Measurements from ENCODE around the gene KHDRBS2.

The KHDRBS2 gene

GRCh38 chr6:62285612-62286469 lies at the start of gene KHDRBS2:
Gene KHDRBS2 (minus strand): TSS chr6:62286225.
- intact Hi-C loops (cut with DNase I), result loop anchor here (10.0 kb wide), 1 partner anchor 989 kb away; no protein-coding TSS in a partner anchor
- peak; percentile 93 to 100 (median 97) for DNase-seq

GRCh38 chr6:62328607-62329006 lies 42.6 kb upstream of the KHDRBS2 start:
- DNase-seq, result no peak
- intact Hi-C loops (cut with DNase I), result no loop called here

- no peak for DNase-seq
Measured at GRCh38 chr6:62324834-62325233, 38.8 kb upstream of the KHDRBS2 start.

GRCh38 chr6:62323818-62324431 lies 37.9 kb upstream of the KHDRBS2 start:
- intact Hi-C loops (cut with DNase I), result no loop called here
- DNase-seq, result no peak

More at GRCh38 chr6:62324834-62325233, 38.8 kb upstream of the KHDRBS2 start:
- intact Hi-C loops (cut with DNase I), result no loop called here

- no peak for DNase-seq
- intact Hi-C loops (cut with DNase I), result no loop called here
Measured at GRCh38 chr6:62298745-62299392, 12.8 kb upstream of the KHDRBS2 start.

- intact Hi-C loops (cut with DNase I), result no loop called here
Measured at GRCh38 chr6:62296541-62296940, 10.5 kb upstream of the KHDRBS2 start.

GRCh38 chr6:62288974-62289373 lies 2.9 kb upstream of the KHDRBS2 start:
- intact Hi-C loops (cut with DNase I), result loop anchor here (10.0 kb wide), 1 partner anchor 986 kb away; no protein-coding TSS in a partner anchor
- DNase-seq, result no peak

More at GRCh38 chr6:62296541-62296940, 10.5 kb upstream of the KHDRBS2 start:
- no peak for DNase-seq

GRCh38 chr6:62288562-62288961 lies 2.5 kb upstream of the KHDRBS2 start:
- no peak for DNase-seq
- intact Hi-C loops (cut with DNase I), result loop anchor here (10.0 kb wide), 1 partner anchor 986 kb away; no protein-coding TSS in a partner anchor

GRCh38 chr6:62286470-62286843 lies 432 bp upstream of the KHDRBS2 start:
- peak in 1 of 10 donors; percentile 74 for DNase-seq
- intact Hi-C loops (cut with DNase I), result loop anchor here (10.0 kb wide), 1 partner anchor 988 kb away; no protein-coding TSS in a partner anchor

- no peak for DNase-seq
- intact Hi-C loops (cut with DNase I), result loop anchor here (10.0 kb wide), 1 partner anchor 990 kb away; no protein-coding TSS in a partner anchor
Measured at GRCh38 chr6:62284725-62285124, 1.3 kb downstream of the KHDRBS2 start.

- intact Hi-C loops (cut with DNase I), result loop anchor here (10.0 kb wide), 1 partner anchor 991 kb away; no protein-coding TSS in a partner anchor
- DNase-seq, result peak in 1 of 10 donors; percentile 10
Measured at GRCh38 chr6:62283796-62284411, 2.1 kb downstream of the KHDRBS2 start.

- no peak for DNase-seq
- intact Hi-C loops (cut with DNase I), result loop anchor here (10.0 kb wide), 1 partner anchor 991 kb away; no protein-coding TSS in a partner anchor
Measured at GRCh38 chr6:62283365-62283764, 2.7 kb downstream of the KHDRBS2 start.

GRCh38 chr6:62280099-62280498 lies 5.9 kb downstream of the KHDRBS2 start:
- no peak for DNase-seq
- intact Hi-C loops (cut with DNase I), result loop anchor here (10.0 kb wide), 1 partner anchor 995 kb away; no protein-coding TSS in a partner anchor

GRCh38 chr6:62272114-62272513 lies 13.9 kb downstream of the KHDRBS2 start:
- no peak for DNase-seq
- intact Hi-C loops (cut with DNase I), result no loop called here

- intact Hi-C loops (cut with DNase I), result no loop called here
- no peak for DNase-seq
Measured at GRCh38 chr6:62265906-62266525, 20.0 kb downstream of the KHDRBS2 start.

GRCh38 chr6:62262283-62262682 lies 23.7 kb downstream of the KHDRBS2 start:
- intact Hi-C loops (cut with DNase I), result no loop called here
- DNase-seq, result no peak

- intact Hi-C loops (cut with DNase I), result no loop called here
- no peak for DNase-seq
Measured at GRCh38 chr6:62246087-62246486, 39.9 kb downstream of the KHDRBS2 start.

GRCh38 chr6:62236784-62237183 lies 49.2 kb downstream of the KHDRBS2 start:
- intact Hi-C loops (cut with DNase I), result no loop called here
- no peak for DNase-seq

GRCh38 chr6:62229231-62229630 lies 56.8 kb downstream of the KHDRBS2 start:
- intact Hi-C loops (cut with DNase I), result no loop called here
- DNase-seq, result peak in 1 of 10 donors; percentile 70

GRCh38 chr6:62217866-62218265 lies 68.2 kb downstream of the KHDRBS2 start:
- intact Hi-C loops (cut with DNase I), result no loop called here

More at GRCh38 chr6:62217866-62218265, 68.2 kb downstream of the KHDRBS2 start:
- DNase-seq, result no peak

Data from posterior cingulate gyrus (tissue), 11 donors.